Measurements from ENCODE around the gene IGSF9.

DNA sequence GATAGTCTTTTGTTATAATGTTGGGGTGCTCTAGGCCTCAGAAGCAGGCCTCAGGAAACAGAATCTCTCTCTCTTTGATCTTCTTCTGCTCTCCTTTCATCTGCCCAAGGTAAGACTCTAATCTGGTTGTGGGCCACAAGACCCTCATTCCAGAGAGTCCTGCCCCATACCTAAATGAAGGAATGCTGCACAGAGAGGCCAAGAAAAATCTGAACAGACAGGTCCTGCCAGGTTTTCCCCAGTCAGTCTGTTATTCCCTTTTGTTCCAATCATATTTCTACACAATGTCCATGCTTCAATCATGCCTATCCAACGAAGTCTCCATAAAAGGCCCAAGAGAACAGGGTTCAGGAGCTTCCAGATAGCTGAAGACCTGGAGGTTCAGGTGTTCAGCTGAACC, 38.5 kb downstream of the IGSF9 start:
- no peak for TF ChIP-seq POLR2A (IDR thresholded peaks at IDR 0.05; ENCODE audit: low read depth, low read length)
- TF ChIP-seq POLR2AphosphoS5 (IDR thresholded peaks at IDR 0.05; ENCODE audit: low read depth, low read length), result no peak
- no peak for TF ChIP-seq TAF1 (IDR thresholded peaks at IDR 0.05; ENCODE audit: low read depth, low read length)
- no peak for TF ChIP-seq SPI1 (IDR thresholded peaks at IDR 0.05; ENCODE audit: low read depth, low read length)
